H1 (cell line): ENCODE measurements around the gene LANCL3. TPM values are rescaled to one million over a fixed set of nuclear protein-coding genes. Genes with fewer than 3 reads are reported as not detected.

Experiments
- CTCF ChIA-PET: fragments of 300-600 bp; sonication (Branson Sonifier 250); formaldehyde crosslinking; loops from one replicate; lab custom pipeline; 2021; ENCODE audit not compliant: partially characterized antibody; lab: Charles Lee
- POLR2A ChIA-PET: fragments of 300-600 bp; sonication (Branson Sonifier 250); formaldehyde crosslinking; loops from one replicate; lab custom pipeline; 2021; ENCODE audit warnings: inconsistent platforms; ENCODE audit not compliant: partially characterized antibody; lab: Charles Lee
- DNase-seq, 2 experiments: peaks; one replicate each; pipeline versions ENCODE4 v3.0.0 to v3.0.0-alpha.2; 2010 to 2022; ENCODE audit warnings: low spot score in 2 of 2, low read depth in 1 of 2, mixed read lengths in 1 of 2
- FAIRE-seq: peaks from 2 replicates; lab custom pipeline; 2011; peaks lifted over from hg19 to GRCh38; lab: Jason Lieb, UNC
- H2AFZ ChIP-seq: 2 replicates; pipeline ENCODE4 v1.8.1; 2012; ENCODE audit warnings: low read length, inconsistent platforms
- H2AK5ac ChIP-seq: 2 replicates; pipeline ENCODE4 v1.6.1; 2013; ENCODE audit warnings: low read depth, low read length
- H2BK120ac ChIP-seq: replicated peaks from 2 replicates; pipeline ENCODE3; 2013; ENCODE audit warnings: low read depth, low read length, inconsistent platforms
- H2BK12ac ChIP-seq: 2 replicates; pipeline ENCODE4 v1.6.1; 2013; ENCODE audit warnings: low read depth, low read length
- H2BK15ac ChIP-seq: 2 replicates; pipeline ENCODE4 v1.6.1; 2013; ENCODE audit warnings: low read length
- H2BK20ac ChIP-seq: 2 replicates; pipeline ENCODE4 v1.6.1; 2013; ENCODE audit warnings: low read length
- H2BK5ac ChIP-seq: 2 replicates; pipeline ENCODE4 v1.6.1; 2013; ENCODE audit warnings: low read depth, low read length
- H3K14ac ChIP-seq: 2 replicates; pipeline ENCODE4 v1.6.1; 2013; ENCODE audit warnings: inconsistent platforms; ENCODE audit not compliant: insufficient read length
- H3K18ac ChIP-seq: 2 replicates; pipeline ENCODE4 v1.6.1; 2013; ENCODE audit warnings: low read length; ENCODE audit errors: extremely low read depth
- H3K23ac ChIP-seq: 2 replicates; pipeline ENCODE4 v1.6.1; 2013; ENCODE audit warnings: inconsistent platforms; ENCODE audit not compliant: insufficient read length
- H3K23me2 ChIP-seq: 2 replicates; pipeline ENCODE4 v1.6.1; 2013; ENCODE audit warnings: low read depth, low read length
- H3K27ac ChIP-seq: 2 replicates; pipeline ENCODE4 v1.6.1; 2011; ENCODE audit warnings: low read depth, low read length, inconsistent platforms
- H3K27me3 ChIP-seq, 4 experiments: replicated peaks in 1 of 4; 1 replicate in 1 of 4; 2 replicates in 3 of 4; pipeline versions ENCODE4 v1.6.1 to v1.8.1; 2011 to 2013; ENCODE audit warnings: low read length in 3 of 4, mild to moderate bottlenecking in 3 of 4, inconsistent platforms in 2 of 4, mixed read lengths in 2 of 4, moderate library complexity in 1 of 4; ENCODE audit not compliant: control insufficient read depth in 3 of 4, insufficient read depth in 3 of 4; ENCODE audit errors: extremely low read depth in 1 of 4
- H3K36me3 ChIP-seq, 4 experiments: 2 replicates each; pipeline versions ENCODE4 v1.6.1 to v1.8.1; 2011 to 2013; ENCODE audit warnings: mild to moderate bottlenecking in 4 of 4, low read length in 3 of 4, moderate library complexity in 2 of 4, control low read depth in 1 of 4, inconsistent platforms in 1 of 4; ENCODE audit not compliant: insufficient read depth in 4 of 4, control insufficient read depth in 2 of 4
- H3K4ac ChIP-seq: replicated peaks from 2 replicates; pipeline ENCODE3; 2013; ENCODE audit warnings: low read length, low read depth, mixed read lengths, inconsistent platforms; ENCODE audit not compliant: insufficient read length
- H3K4me1 ChIP-seq, 4 experiments: replicated peaks in 1 of 4; 1 replicate in 1 of 4; 2 replicates in 3 of 4; pipeline versions ENCODE4 v1.6.1 to v1.8.1; 2011 to 2013; ENCODE audit warnings: low read length in 3 of 4, inconsistent platforms in 2 of 4, mixed read lengths in 1 of 4; ENCODE audit not compliant: insufficient read depth in 4 of 4, control insufficient read depth in 3 of 4
- H3K4me2 ChIP-seq, 2 experiments: 2 replicates each; pipeline versions ENCODE4 v1.6.1 to v1.8.1; 2011 to 2013; ENCODE audit warnings: low read depth in 2 of 2, low read length in 2 of 2, control low read depth in 1 of 2, inconsistent platforms in 1 of 2, mild to moderate bottlenecking in 1 of 2; ENCODE audit not compliant: insufficient read depth in 1 of 2
- H3K4me3 ChIP-seq, 4 experiments: fragments of 200-600, 300-600 bp in 1 of 4; sonication (generic), shearing (Covaris generic), sonication (Bioruptor Twin) in 1 of 4; 2 replicates each; pipeline versions ENCODE4 v1.5.1 to v1.8.1; 2011 to 2016; ENCODE audit warnings: low read length in 4 of 4, low read depth in 3 of 4, control low read depth in 2 of 4, inconsistent platforms in 2 of 4, mild to moderate bottlenecking in 2 of 4, mixed read lengths in 1 of 4, moderate library complexity in 1 of 4; ENCODE audit not compliant: insufficient read depth in 2 of 4; ENCODE audit errors: extremely low read depth in 1 of 4
- H3K56ac ChIP-seq: replicated peaks from 2 replicates; pipeline ENCODE3; 2013; ENCODE audit warnings: low read depth, mild to moderate bottlenecking, mixed read lengths, low read length, inconsistent platforms; ENCODE audit not compliant: insufficient read length
- H3K79me1 ChIP-seq: 2 replicates; pipeline ENCODE4 v1.6.1; 2013; ENCODE audit warnings: low read depth, low read length, control low read depth
- H3K79me2 ChIP-seq, 2 experiments: 2 replicates each; pipeline versions ENCODE4 v1.6.1 to v1.8.1; 2012 to 2013; ENCODE audit warnings: low read length in 2 of 2, mild to moderate bottlenecking in 2 of 2, inconsistent platforms in 1 of 2; ENCODE audit not compliant: insufficient read depth in 2 of 2, control insufficient read depth in 1 of 2
- H3K9ac ChIP-seq, 4 experiments: replicated peaks in 1 of 4; 1 replicate in 1 of 4; 2 replicates in 3 of 4; pipeline versions ENCODE4 v1.6.1 to v1.8.1; 2011 to 2013; ENCODE audit warnings: low read depth in 3 of 4, low read length in 3 of 4, control low read depth in 2 of 4, mild to moderate bottlenecking in 2 of 4, moderate library complexity in 2 of 4, inconsistent platforms in 1 of 4; ENCODE audit errors: extremely low read depth in 1 of 4
- H3K9me3 ChIP-seq, 2 experiments: 2 replicates each; pipeline versions ENCODE4 v1.6.1 to v1.8.1; 2012 to 2013; ENCODE audit warnings: mild to moderate bottlenecking in 2 of 2, moderate library complexity in 2 of 2, control low read depth in 1 of 2, inconsistent platforms in 1 of 2, low read depth in 1 of 2, low read length in 1 of 2, mixed read lengths in 1 of 2; ENCODE audit not compliant: insufficient read depth in 2 of 2
- H4K20me1 ChIP-seq, 2 experiments: replicated peaks in 1 of 2; 2 replicates each; pipeline versions ENCODE3 to v1.8.1; 2011 to 2013; ENCODE audit warnings: inconsistent platforms in 2 of 2, low read length in 2 of 2, mild to moderate bottlenecking in 1 of 2; ENCODE audit not compliant: insufficient read depth in 2 of 2, control insufficient read depth in 1 of 2
- H4K5ac ChIP-seq: 2 replicates; pipeline ENCODE4 v1.6.1; 2013; ENCODE audit warnings: low read length, low read depth, mixed read lengths, inconsistent platforms; ENCODE audit not compliant: insufficient read length
- H4K8ac ChIP-seq: 2 replicates; pipeline ENCODE4 v1.8.0; 2013; ENCODE audit warnings: mild to moderate bottlenecking, moderate library complexity, low read length, inconsistent platforms; ENCODE audit not compliant: insufficient read depth; ENCODE audit errors: extremely low read depth
- H4K91ac ChIP-seq: replicated peaks from 2 replicates; pipeline ENCODE3; 2013; ENCODE audit warnings: low read length, mixed read lengths, inconsistent platforms; ENCODE audit not compliant: insufficient read length
- BACH1 ChIP-seq: IDR thresholded peaks from 2 replicates; pipeline ENCODE4 v1.6.1; 2012; ENCODE audit warnings: low read length, improper control_type of control experiment
- CBX5 ChIP-seq: fragments of 300-800, 300-1000 bp; sonication (generic); IDR thresholded peaks from 2 replicates; pipeline ENCODE4 v1.7.1; 2016; ENCODE audit warnings: antibody characterized with exemption, low read length, low read depth
- EP300 ChIP-seq, 2 experiments: IDR thresholded peaks; 1 replicate in 1 of 2; 2 replicates in 1 of 2; pipeline ENCODE4 v1.6.1; 2011 to 2012; ENCODE audit warnings: low read depth in 2 of 2, low read length in 2 of 2, mild to moderate bottlenecking in 2 of 2, borderline replicate concordance in 1 of 2, inconsistent platforms in 1 of 2, moderate library complexity in 1 of 2
- KDM1A ChIP-seq: fragments of 200-600, 300-600 bp; sonication (generic); IDR thresholded peaks from 2 replicates; pipeline ENCODE4 v1.7.1; 2016; ENCODE audit warnings: mild to moderate bottlenecking, low read length, borderline replicate concordance
- MAFK ChIP-seq: IDR thresholded peaks from 2 replicates; pipeline ENCODE4 v1.6.1; 2012; ENCODE audit warnings: low read depth, mild to moderate bottlenecking, improper control_type of control experiment, low read length
- RXRA ChIP-seq: IDR thresholded peaks from 2 replicates; pipeline ENCODE4 v1.6.1; 2011; ENCODE audit warnings: low read depth, mild to moderate bottlenecking, low read length, moderate library complexity; ENCODE audit not compliant: insufficient read depth
- SAP30 ChIP-seq: fragments of 300-600 bp; sonication (generic); IDR thresholded peaks from 2 replicates; pipeline ENCODE4 v1.7.1; 2012; ENCODE audit warnings: low read length, moderate library complexity, mild to moderate bottlenecking, inconsistent platforms; ENCODE audit not compliant: insufficient read depth, insufficient replicate concordance
- SIN3A ChIP-seq, 2 experiments: IDR thresholded peaks in 1 of 2; conservative IDR thresholded peaks in 1 of 2; 2 replicates each; pipeline ENCODE4 v1.6.1; 2011 to 2012; ENCODE audit warnings: low read length in 2 of 2, improper control_type of control experiment in 1 of 2, low read depth in 1 of 2, mild to moderate bottlenecking in 1 of 2
- SP1 ChIP-seq: IDR thresholded peaks from 2 replicates; pipeline ENCODE4 v1.6.1; 2011; ENCODE audit warnings: low read depth, low read length
- SUZ12 ChIP-seq: fragments of 200-600 bp; sonication (generic); IDR thresholded peaks from 2 replicates; pipeline ENCODE4 v1.6.1; 2012; ENCODE audit warnings: mild to moderate bottlenecking, inconsistent platforms, low read length, moderate library complexity, mixed read lengths
- TAF7 ChIP-seq: optimal IDR thresholded peaks from 2 replicates; pipeline ENCODE3; 2011; ENCODE audit warnings: low read depth, mild to moderate bottlenecking, inconsistent platforms, low read length, moderate library complexity, borderline replicate concordance
- ZNF274 ChIP-seq: IDR thresholded peaks from 2 replicates; pipeline ENCODE4 v1.7.0; 2012; ENCODE audit warnings: low read length, borderline replicate concordance; ENCODE audit errors: extremely low read depth
- WGBS, 2 experiments: shearing (Covaris generic) in 1 of 2; methylation state at CpG; one replicate each; pipeline versions ENCODE4 v1.1.6 to v1.1.7; 2013 to 2015; ENCODE audit warnings: low lambda C conversion rate in 2 of 2, mixed read lengths in 2 of 2, inconsistent platforms in 1 of 2, low coverage in 1 of 2, missing lambda C conversion rate in 1 of 2; ENCODE audit not compliant: insufficient replicate concordance in 2 of 2, insufficient coverage in 1 of 2, insufficient read length in 1 of 2; ENCODE audit errors: extremely low coverage in 1 of 2, missing lambda C conversion rate in 1 of 2; 5-methylcytosine and 5-hydroxymethylcytosine counted together
- polyA plus RNA-seq, 7 experiments: library from polyadenylated mRNA; depleted of rRNA in 3 of 7; stranded (reverse) in 5 of 7; unstranded in 2 of 7; fragments of >200 nt in 5 of 7; fragments of 200-250 nt in 2 of 7; gene quantifications; 1 replicate in 5 of 7; 2 replicates in 1 of 7; 4 replicates in 1 of 7; pipeline versions ENCODE4 v1.2.1 to v1.2.3, GENCODE V29; 2011 to 2013; ENCODE audit warnings: missing spikeins in 2 of 7, mixed read lengths in 2 of 7
- total RNA-seq: library from RNA; stranded (reverse); fragmentation: NEBNext Ultra II Directional; extraction: Animal tissue kit (Norgen Biotek cat#: 25700); gene quantifications from 2 replicates; pipeline ENCODE4 v1.2.1, GENCODE V29; 2021

Gene LANCL3
- total and polyA plus RNA-seq, 2 of the 8 experiments (the other 6 are each of a cell fraction or from before 2014, with no cell fraction given), result 0.11 to 0.37 TPM

DNA sequence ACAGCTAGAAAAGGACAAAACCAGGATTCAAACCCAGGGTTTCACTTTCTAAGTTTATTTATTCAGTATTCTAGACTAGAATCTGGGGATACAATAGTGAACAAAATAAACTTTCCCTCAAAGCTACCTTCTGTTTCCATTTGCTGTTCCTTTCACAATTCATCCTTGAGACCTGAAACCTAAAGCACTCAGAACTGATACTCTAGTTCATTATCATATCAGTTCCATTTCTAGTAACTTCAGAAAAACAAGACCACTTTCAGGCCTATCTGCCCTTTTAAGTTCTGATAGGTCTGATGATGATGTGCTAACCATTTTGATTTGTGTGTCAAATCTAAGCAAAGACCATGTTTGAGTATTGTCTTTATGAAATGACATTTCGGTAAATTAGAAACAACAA is 106.3 kb downstream of the LANCL3 start:
- H2BK12ac ChIP-seq, result no peak overlapping the region
- no peak overlapping the region for H2BK5ac ChIP-seq
- H4K20me1 ChIP-seq, result no peaks in the 10 kb centered on the region
- H3K36me3 ChIP-seq, result no peaks in the 10 kb centered on the region
- H2AK5ac ChIP-seq, result no peak overlapping the region
- H2AFZ ChIP-seq, result no peak overlapping the region
- no peak overlapping the region for H4K91ac ChIP-seq
- no peak overlapping the region for H3K14ac ChIP-seq
- no peak overlapping the region for H3K4ac ChIP-seq
- H3K4me2 ChIP-seq, result no peak overlapping the region
- H3K4me1 ChIP-seq, result no peaks in the 10 kb centered on the region
- no peak overlapping the region for H2BK120ac ChIP-seq
- no peak overlapping the region for H3K23ac ChIP-seq
- ChIA-PET CTCF (no interaction called here), POLR2A (no interaction called here)
- no peak overlapping the region for H3K9ac ChIP-seq
- no peak overlapping the region for H4K8ac ChIP-seq
- TF ChIP-seq MAFK, result no peak
- TF ChIP-seq RXRA, result no peak
- no peak for TF ChIP-seq EP300 (IDR thresholded peaks at IDR 0.05; ENCODE audit: borderline replicate concordance in 1 of 2, low read depth in 2 of 2, low read length in 2 of 2)
- no peak for TF ChIP-seq ZNF274
- TF ChIP-seq SAP30, result no peak
- no peak for TF ChIP-seq SUZ12
- no peak for TF ChIP-seq BACH1
- no peak for TF ChIP-seq SP1
- no peak for TF ChIP-seq KDM1A
- no peak for TF ChIP-seq TAF7
- no peak for TF ChIP-seq SIN3A (conservative IDR thresholded peaks at IDR 0.05 in 1 of 2, IDR thresholded peaks at IDR 0.05 in 1 of 2; ENCODE audit: low read depth in 1 of 2, low read length in 2 of 2)
- TF ChIP-seq CBX5, result no peak
- no peak overlapping the region for H2BK20ac ChIP-seq
- H3K79me2 ChIP-seq, result no peaks in the 10 kb centered on the region
- no peaks in the 10 kb centered on the region for H3K23me2 ChIP-seq
- H3K56ac ChIP-seq, result no peak overlapping the region
- H2BK15ac ChIP-seq, result no peak overlapping the region
- no peaks in the 10 kb centered on the region for H3K79me1 ChIP-seq
- H3K4me3 ChIP-seq, result no peak overlapping the region
- DNase-seq, result no peak
- no peak overlapping the region for H4K5ac ChIP-seq
- no peaks in the 10 kb centered on the region for H3K27me3 ChIP-seq
- H3K9me3 ChIP-seq, result no peaks in the 10 kb centered on the region
- no peak overlapping the region for H3K18ac ChIP-seq
- 94% methylated on average over 1 of the region's 1 CpG; no CpG with 5 or more reads in 1 of the 2 experiments for WGBS, 2 experiments
- no peak overlapping the region for H3K27ac ChIP-seq
- no peak for FAIRE-seq
